Heart left ventricle (tissue), 13 donors: ENCODE measurements around the gene RALGPS1.

Experiments
- POLR2A ChIP-seq, 2 donors: fragments of 450-650 bp; IDR thresholded peaks; one replicate each; pipeline ENCODE4 v1.6.1; 2017; ENCODE audit warnings: antibody characterized with exemption in 2 of 2, mild to moderate bottlenecking in 2 of 2, moderate library complexity in 2 of 2
- TF ChIP-seq, protein P1 (sequence below), 12 donors: fragments of 200-600 bp; sonication (generic) in 4 of 12; IDR thresholded peaks; one replicate each; pipeline versions ENCODE4 v1.5.0 to v1.8.0; 2018 to 2022; ENCODE audit warnings: antibody characterized with exemption in 12 of 12, mild to moderate bottlenecking in 5 of 12
- donor health status: ischemic (EF 13 %, LVEDD 7.1; RV severe dilation, severe dysfunction).
- donor health status: DM: no; HTN: yes; CAD: no.
- donor health status: DM: no; HTN: no; CAD: no.
- donor health status: ischemic (EF 25% LVEDD 6.9; RV normal size, moderate dysfunction).
- donor health status: ischemic (EF 25% LVEDD 5.7; RV mildly dilated, moderate dysfunction).
- donor health status: ischemic (EF 35%, LVEDD 5.7; RV mildly dilated, moderate dysfunction).
- donor health status: nonischemic (EF 11% LVEDD 7.7; RV severe dilation, severe dysfunction).
- donor health status: DM: yes; HTN: yes; CAD: no.
- donor health status: PGD.
- donor health status: ischemic (EF 29% LVEDD 5.4; RV normal size, mild dysfunction).
- donor health status: nonischemic (EF 23%, LVEDD 6.1; RV moderate dilation, normal function).

DNA sequence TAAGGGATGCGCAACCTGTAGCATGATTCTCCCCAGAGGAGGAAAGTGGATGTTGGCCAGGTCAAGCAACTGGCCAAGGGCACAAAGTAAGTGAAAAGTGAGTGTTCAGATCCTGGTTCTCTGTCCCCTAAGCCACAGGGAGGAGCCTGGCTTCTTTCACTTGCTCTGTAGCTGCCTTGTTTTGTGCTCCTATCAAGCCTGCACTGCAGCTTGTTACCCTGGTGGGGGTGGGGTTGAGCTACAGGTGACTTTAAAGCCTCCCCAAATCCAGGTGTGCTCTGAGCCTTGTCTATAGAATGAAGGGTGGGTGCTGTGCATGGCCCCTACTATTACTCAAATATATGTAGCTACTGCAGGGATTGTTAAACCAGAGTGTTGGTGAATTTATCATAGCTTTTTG is 32.9 kb downstream of the RALGPS1 start:
- TF ChIP-seq POLR2A (IDR thresholded peaks at IDR 0.05): no peak
- TF ChIP-seq, protein P1, sequence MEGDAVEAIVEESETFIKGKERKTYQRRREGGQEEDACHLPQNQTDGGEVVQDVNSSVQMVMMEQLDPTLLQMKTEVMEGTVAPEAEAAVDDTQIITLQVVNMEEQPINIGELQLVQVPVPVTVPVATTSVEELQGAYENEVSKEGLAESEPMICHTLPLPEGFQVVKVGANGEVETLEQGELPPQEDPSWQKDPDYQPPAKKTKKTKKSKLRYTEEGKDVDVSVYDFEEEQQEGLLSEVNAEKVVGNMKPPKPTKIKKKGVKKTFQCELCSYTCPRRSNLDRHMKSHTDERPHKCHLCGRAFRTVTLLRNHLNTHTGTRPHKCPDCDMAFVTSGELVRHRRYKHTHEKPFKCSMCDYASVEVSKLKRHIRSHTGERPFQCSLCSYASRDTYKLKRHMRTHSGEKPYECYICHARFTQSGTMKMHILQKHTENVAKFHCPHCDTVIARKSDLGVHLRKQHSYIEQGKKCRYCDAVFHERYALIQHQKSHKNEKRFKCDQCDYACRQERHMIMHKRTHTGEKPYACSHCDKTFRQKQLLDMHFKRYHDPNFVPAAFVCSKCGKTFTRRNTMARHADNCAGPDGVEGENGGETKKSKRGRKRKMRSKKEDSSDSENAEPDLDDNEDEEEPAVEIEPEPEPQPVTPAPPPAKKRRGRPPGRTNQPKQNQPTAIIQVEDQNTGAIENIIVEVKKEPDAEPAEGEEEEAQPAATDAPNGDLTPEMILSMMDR (IDR thresholded peaks at IDR 0.05): peak in 7 of 12 donors; percentile 5 to 30 (median 14)
